GM19468 (cell line): ENCODE results near the gene AK2.
"Not testable (repeated sequence)": the region's sequence is repeated elsewhere in the genome, so short reads cannot be mapped to it uniquely, and the experiment has no call there.

Experiments
- ATAC-seq: cut with Tn5 transposase; IDR thresholded peaks from one replicate; pipeline ENCODE4 v1.9.1; 2021; ENCODE audit warnings: mild to moderate bottlenecking, moderate library complexity, moderate number of reproducible peaks; ENCODE audit not compliant: unreplicated experiment; ENCODE audit errors: extremely low read depth

The AK2 gene

DNA sequence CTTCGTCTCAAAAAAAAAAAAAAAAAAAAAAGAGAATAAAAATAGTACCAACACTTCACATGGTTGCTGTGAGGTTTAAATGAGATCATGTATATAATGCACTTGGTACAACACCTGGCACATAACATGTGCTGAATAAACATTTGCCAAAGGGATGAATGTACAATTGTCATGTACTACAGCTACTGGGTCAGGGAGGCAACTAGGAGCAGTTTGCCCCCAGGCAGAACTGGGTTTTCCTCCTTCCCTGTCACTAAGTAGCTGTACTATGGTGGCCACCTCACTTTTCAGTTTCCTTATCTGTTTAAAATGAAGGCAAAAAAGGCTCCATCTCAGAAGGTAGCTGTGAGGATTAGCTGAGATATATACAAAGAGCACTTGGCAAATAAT, 11.5 kb downstream of the AK2 start:
- no peak for ATAC-seq

GRCh38 chr1:33024430-33025179, 12.1 kb downstream of the AK2 start:
- ATAC-seq: not testable (repeated sequence)

DNA sequence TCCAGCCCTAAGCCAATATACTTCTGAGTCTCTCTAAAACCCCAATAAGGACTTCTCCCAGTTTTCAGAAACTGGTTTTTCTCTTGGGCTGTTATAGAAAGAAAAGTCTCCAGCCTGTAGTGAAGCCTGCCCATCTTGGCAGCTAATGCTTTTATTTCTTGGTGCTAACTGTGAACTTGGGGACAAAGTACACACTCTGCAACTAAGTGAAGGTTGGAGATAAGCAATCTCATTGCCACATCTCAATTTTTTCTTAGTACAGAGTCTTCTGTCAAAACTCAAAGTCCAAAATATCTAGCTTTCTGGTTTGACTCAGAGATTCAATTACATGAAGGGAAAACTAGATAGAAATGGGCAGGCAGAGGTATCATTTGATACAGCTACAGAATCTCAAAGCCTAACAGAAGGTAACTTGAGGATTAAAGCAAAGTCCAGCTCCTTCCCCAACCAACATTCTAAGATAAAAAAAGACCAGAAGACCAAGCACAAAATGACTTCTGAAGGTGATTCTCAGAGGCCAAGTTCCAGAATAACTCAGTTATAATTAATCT, 14.0 kb downstream of the AK2 start:
- no peak for ATAC-seq

DNA sequence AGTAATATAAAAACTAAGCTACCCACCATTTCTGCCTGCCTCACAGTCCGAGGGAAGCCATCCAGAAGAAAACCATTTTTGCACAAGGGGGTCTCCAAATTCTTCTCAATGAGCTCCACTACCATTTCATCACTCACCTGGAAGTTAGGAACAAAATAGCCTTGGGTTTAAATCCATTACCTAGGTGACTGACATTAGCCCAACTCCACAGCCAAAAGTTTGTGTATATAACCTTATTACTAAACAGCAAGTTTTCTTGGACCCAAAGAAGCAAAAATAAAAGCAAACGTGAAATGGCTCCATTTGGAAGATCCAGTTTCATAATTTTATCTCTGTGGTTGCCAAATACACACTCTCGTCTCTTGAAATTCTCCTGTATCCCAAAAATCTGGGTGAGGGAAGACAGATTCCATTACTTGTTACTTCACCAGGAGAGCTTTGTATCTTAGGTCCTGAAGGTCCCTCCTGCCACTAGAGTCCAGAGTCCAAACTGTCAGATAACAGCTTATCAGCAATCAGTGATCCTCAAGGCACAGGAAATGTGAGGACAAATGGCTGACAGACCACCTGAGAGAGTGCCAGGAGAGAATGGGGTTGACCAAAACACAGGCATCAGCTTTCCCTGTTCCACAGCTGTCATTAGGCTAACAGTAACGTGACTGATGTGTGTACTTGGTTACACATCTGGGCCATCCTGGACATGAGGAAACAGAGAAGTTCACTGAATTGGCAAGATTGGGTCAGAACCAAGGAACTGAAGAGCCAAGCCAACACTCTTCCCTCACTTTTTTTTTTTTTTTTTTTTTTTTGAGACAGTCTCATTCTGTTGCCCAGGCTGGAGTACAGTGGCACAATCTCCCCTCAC, 14.9 kb downstream of the AK2 start:
- no peak for ATAC-seq

GRCh38 chr1:33018112-33018511, 18.6 kb downstream of the AK2 start:
- no peak for ATAC-seq

DNA sequence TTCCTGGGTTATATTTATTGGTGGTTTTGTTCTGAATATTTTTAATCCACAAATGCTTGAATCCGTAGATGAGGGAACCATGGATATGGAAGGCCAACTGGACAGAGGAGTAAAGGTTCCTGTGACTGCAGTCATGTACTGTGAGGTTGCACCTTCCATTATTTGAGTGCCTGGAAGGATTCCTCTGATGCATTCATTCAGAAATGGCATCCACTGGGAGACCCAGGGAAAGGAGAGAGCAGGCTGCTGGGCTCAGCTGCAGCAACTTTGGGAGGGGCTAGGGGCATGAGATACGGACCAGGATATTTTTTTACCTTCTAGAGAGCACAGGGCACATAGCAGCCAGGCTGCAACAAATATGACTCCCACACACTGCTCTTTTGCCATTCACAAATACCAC, 19.5 kb downstream of the AK2 start:
- ATAC-seq: no peak

DNA sequence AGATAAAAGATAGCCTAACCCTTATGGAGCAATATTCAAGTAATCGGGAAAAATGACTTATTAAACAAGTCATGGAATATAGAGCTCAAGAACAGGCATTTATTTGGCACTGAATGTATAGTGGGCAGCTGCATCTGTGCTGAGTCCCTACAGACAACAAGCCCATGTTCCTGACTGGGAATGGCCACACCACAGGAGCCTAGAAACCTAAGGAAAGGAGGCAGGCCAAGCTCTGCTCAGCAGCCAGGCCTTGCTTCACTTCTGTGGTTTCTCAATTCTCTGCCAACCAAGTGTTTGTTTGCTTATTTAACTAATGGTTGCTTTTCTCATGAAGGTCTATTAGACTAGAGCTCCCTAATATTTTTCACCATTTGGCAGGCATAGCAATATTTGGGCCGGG, 21.5 kb downstream of the AK2 start:
- ATAC-seq: no peak

GRCh38 chr1:33014464-33015163, 22.1 kb downstream of the AK2 start:
- no peak for ATAC-seq

DNA sequence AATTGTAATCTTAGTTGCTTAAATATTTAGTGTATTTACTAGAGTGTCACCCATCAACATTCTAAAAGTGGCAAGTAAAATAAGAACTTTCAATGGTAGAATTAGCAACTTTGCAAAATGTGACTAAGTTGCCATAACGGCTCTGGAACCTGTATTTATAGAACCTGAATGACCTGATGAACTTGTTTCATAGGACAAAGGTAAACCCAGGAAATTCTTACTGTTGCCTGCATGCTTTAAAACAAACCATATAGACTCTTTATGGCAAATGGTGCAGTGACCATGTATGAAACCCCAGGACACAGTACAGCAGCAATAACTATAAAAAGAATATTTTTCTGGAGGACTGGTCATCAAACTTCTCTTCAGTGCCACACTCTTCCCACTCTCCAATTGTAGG, 22.9 kb downstream of the AK2 start:
- no peak for ATAC-seq

DNA sequence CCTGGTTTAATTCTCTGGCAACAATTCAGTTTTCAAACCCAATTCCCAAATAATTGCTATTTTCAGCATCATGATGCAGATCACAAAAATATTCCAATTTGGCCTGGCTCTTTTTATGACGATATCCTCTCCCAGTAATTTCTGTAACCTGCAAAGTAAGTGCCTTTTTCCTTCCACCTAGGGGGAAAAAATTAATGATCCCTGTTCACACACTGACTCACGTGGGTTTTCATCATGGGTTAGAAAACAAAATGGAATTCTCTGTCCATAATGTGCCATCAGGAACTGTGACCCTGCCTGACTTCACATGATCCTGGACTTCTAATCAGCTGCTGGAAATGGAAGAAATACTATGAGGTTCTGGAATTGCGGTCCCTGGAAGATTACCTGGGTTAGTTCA, 24.5 kb downstream of the AK2 start:
- ATAC-seq: no peak

GRCh38 chr1:33010932-33011731, 25.6 kb downstream of the AK2 start:
- ATAC-seq: no peak

DNA sequence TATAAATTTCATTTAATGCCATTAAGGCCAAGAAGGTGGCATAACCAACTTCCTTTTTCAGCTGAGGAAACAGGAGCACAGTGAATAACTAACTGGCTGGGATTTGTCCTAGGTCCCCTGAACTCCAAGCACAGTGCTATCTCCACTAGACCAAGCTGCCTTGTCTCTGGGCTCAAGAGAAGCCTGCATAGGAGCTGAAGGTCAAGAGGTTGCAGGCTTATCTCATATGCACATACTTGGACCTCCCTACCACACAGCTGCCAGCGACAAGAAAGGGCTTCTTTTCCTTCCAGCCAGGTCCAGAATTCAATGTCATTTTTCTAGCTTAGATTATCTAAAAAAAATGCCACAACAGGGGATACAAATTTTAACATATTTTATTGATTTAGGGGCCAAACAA, 27.1 kb downstream of the AK2 start:
- ATAC-seq: no peak

- no peak for ATAC-seq
Measured at GRCh38 chr1:33008051-33008914, 28.4 kb downstream of the AK2 start.

GRCh38 chr1:33007190-33008050, 29.3 kb downstream of the AK2 start:
- no peak for ATAC-seq

- ATAC-seq: no peak
Measured at GRCh38 chr1:33005838-33006421, 30.8 kb downstream of the AK2 start.

DNA sequence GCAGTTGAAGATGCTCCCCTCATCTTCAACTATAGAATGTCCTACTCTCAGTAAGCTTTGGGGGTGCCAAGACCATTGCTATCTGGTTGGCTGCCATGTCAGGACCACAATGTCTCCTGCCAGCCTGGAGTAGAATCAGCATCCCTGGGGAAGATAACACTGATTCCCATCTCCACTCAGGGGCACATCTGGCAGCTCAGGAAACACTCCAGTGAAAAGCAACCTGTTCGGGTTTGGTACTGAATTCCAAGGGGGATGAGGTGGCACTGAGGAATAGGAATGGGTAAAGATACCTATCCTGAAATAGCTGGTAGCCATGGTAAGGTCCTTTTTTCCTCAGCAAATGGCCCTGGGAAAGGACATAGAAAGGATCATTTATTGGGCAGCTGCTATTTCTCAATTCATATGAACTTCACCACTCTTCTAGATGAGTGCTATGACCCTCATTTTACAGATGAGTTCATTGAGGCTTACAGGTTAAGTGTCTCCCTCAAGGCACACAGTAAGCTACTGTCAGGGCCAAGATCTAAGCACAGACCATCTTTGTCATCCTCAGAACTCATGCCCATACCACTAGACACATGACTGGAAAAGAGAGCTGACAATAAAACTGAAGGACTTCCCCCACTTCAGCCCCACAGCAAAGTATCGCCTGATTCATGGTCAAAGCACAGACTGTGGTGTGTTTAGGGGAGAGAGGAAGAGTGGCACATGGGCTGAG, 31.4 kb downstream of the AK2 start:
- no peak for ATAC-seq

DNA sequence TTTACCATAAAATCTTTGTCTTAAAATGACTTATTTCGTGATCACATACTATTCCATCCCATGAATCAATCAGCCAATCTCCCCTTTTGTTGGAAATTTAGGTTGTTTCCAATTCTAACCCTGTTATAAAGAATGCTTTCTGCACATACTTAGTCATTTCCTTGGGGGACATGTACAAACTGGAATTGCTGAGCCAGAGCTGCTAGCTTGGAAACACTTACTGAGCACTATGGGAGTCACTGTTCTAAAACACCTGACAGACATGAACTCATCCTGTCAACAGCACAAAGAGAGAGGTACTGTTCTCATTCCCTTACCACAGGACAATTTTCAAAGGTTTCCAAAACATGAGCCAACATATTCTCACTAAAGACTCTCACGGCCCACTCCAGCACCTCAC, 32.1 kb downstream of the AK2 start:
- ATAC-seq: no peak
